Activated naive CD4-positive, alpha-beta T cell (primary cell): Measurements from ENCODE around the gene FAM131C.
"Not testable (repeated sequence)": the region's sequence is repeated elsewhere in the genome, so short reads cannot be mapped to it uniquely, and the experiment has no call there.

Source experiments
- DNase-seq, 4 experiments: peaks; one replicate each; lab custom pipeline; 2025; lab: John Stamatoyannopoulos, UW

The FAM131C gene

GRCh38 chr1:16073490-16074119, at the start of gene FAM131C:
Gene FAM131C, minus strand, starts transcription at chr1:16073651. Its CDS starts 209 bp downstream, at chr1:16073442.
- peak in 1 of 4 experiments; percentile 31 for DNase-seq

GRCh38 chr1:16122916-16123315, 49.5 kb upstream of the FAM131C start:
- peak in 1 of 4 experiments; percentile 3 for DNase-seq

- no peak for DNase-seq
Measured at GRCh38 chr1:16122350-16122881, 49.0 kb upstream of the FAM131C start.

- no peak for DNase-seq
Measured at GRCh38 chr1:16120940-16121410, 47.5 kb upstream of the FAM131C start.

- DNase-seq, result no peak
Measured at GRCh38 chr1:16120407-16120806, 47.0 kb upstream of the FAM131C start.

- no peak for DNase-seq
Measured at GRCh38 chr1:16119926-16120325, 46.5 kb upstream of the FAM131C start.

GRCh38 chr1:16119504-16119903, 46.1 kb upstream of the FAM131C start:
- no peak for DNase-seq

GRCh38 chr1:16118706-16119105, 45.3 kb upstream of the FAM131C start:
- DNase-seq, result no peak

- DNase-seq, result no peak
Measured at GRCh38 chr1:16117936-16118335, 44.5 kb upstream of the FAM131C start.

- no peak for DNase-seq
Measured at GRCh38 chr1:16117369-16117768, 43.9 kb upstream of the FAM131C start.

GRCh38 chr1:16116625-16117024, 43.2 kb upstream of the FAM131C start:
- DNase-seq, result no peak

GRCh38 chr1:16116002-16116401, 42.6 kb upstream of the FAM131C start:
- DNase-seq, result no peak

GRCh38 chr1:16115468-16115983, 42.1 kb upstream of the FAM131C start:
- DNase-seq, result no peak

GRCh38 chr1:16114527-16115467, 41.3 kb upstream of the FAM131C start:
- DNase-seq, result no peak

GRCh38 chr1:16112596-16113555, 39.4 kb upstream of the FAM131C start:
- no peak for DNase-seq

GRCh38 chr1:16111771-16112595, 38.5 kb upstream of the FAM131C start:
- no peak for DNase-seq

GRCh38 chr1:16110884-16111283, 37.4 kb upstream of the FAM131C start:
- DNase-seq, result no peak

- no peak for DNase-seq
Measured at GRCh38 chr1:16110456-16110855, 37.0 kb upstream of the FAM131C start.

- no peak for DNase-seq
Measured at GRCh38 chr1:16109571-16109970, 36.1 kb upstream of the FAM131C start.

GRCh38 chr1:16107039-16107438, 33.6 kb upstream of the FAM131C start:
- not testable (repeated sequence) for DNase-seq
